GM06990 (cell line): Measurements from ENCODE around the gene SPATA46.

ENCODE experiments used
- DNase-seq: peaks from one replicate; pipeline ENCODE4 v3.0.0-alpha.2; 2011; ENCODE audit not compliant: insufficient read length; ENCODE audit errors: extremely low read depth
- H3K27me3 ChIP-seq: replicated peaks from 2 replicates; pipeline ENCODE4 v1.6.0; 2011; ENCODE audit warnings: low read length; ENCODE audit not compliant: control insufficient read depth, insufficient read depth
- H3K36me3 ChIP-seq: 2 replicates; pipeline ENCODE4 v1.5.1; 2011; ENCODE audit warnings: low read length; ENCODE audit not compliant: control insufficient read depth, insufficient read depth
- H3K4me3 ChIP-seq: replicated peaks from 2 replicates; pipeline ENCODE4 v1.5.1; 2011; ENCODE audit warnings: low read depth, mild to moderate bottlenecking, control low read depth, low read length
- TF ChIP-seq, protein P1 (sequence below): IDR thresholded peaks from 2 replicates; pipeline ENCODE4 v1.5.1; 2011; ENCODE audit warnings: low read length, control low read depth, mild to moderate bottlenecking, inconsistent platforms; ENCODE audit not compliant: insufficient read depth, poor library complexity, severe bottlenecking

Gene SPATA46

DNA sequence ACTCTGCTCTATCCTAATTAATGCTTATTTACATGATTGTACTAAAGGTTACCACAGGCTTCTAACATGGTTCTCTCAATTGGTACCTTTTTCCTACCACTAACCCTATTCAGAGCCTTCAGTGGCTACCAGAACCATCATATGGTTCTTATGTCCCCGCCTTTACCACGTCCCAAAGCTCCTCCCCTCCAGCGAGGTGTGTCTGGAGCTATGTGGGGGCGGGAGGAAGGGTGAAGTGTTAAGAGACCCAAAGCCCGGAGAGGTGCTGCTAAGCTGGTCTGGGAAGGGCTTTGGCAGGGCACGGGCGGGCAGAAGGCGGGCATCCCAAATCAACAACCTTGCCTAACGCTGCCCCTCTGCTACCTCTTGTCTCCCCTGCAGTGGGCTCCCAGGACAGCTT is 10.0 kb downstream of the SPATA46 start:
- Histone ChIP-seq H3K4me3 (no peak overlapping the region), H3K27me3 (no peaks in the 10 kb centered on the region; the same call in 1 of the 2 replicates), H3K36me3 (no peaks in the 10 kb centered on the region)
- no peak for DNase-seq
- TF ChIP-seq, protein P1, sequence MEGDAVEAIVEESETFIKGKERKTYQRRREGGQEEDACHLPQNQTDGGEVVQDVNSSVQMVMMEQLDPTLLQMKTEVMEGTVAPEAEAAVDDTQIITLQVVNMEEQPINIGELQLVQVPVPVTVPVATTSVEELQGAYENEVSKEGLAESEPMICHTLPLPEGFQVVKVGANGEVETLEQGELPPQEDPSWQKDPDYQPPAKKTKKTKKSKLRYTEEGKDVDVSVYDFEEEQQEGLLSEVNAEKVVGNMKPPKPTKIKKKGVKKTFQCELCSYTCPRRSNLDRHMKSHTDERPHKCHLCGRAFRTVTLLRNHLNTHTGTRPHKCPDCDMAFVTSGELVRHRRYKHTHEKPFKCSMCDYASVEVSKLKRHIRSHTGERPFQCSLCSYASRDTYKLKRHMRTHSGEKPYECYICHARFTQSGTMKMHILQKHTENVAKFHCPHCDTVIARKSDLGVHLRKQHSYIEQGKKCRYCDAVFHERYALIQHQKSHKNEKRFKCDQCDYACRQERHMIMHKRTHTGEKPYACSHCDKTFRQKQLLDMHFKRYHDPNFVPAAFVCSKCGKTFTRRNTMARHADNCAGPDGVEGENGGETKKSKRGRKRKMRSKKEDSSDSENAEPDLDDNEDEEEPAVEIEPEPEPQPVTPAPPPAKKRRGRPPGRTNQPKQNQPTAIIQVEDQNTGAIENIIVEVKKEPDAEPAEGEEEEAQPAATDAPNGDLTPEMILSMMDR: no peak

DNA sequence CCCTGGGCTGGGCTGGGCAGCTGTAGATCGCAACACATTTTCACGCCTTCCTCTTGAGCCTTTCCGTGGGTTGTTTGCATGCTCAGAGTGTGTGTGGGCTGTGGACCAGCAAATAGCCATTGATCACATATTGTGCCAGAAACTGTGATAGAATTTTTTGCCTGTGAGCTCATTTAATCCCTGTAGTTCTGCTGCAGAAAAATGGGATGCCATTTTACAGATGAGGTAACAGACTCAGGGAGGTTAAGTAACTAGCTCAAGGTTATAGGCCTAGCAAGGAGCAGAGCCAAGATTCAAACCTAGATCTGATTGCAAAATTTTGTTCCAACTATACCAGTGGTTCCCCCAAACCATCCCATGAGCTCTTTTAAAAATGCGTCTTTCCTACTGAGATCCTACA is 10.5 kb downstream of the SPATA46 start:
- no peaks in the 10 kb centered on the region; the same call in 1 of the 2 replicates for H3K27me3 ChIP-seq
- H3K4me3 ChIP-seq: no peak overlapping the region
- TF ChIP-seq, protein P1: no peak
- no peak for DNase-seq
- no peaks in the 10 kb centered on the region for H3K36me3 ChIP-seq

DNA sequence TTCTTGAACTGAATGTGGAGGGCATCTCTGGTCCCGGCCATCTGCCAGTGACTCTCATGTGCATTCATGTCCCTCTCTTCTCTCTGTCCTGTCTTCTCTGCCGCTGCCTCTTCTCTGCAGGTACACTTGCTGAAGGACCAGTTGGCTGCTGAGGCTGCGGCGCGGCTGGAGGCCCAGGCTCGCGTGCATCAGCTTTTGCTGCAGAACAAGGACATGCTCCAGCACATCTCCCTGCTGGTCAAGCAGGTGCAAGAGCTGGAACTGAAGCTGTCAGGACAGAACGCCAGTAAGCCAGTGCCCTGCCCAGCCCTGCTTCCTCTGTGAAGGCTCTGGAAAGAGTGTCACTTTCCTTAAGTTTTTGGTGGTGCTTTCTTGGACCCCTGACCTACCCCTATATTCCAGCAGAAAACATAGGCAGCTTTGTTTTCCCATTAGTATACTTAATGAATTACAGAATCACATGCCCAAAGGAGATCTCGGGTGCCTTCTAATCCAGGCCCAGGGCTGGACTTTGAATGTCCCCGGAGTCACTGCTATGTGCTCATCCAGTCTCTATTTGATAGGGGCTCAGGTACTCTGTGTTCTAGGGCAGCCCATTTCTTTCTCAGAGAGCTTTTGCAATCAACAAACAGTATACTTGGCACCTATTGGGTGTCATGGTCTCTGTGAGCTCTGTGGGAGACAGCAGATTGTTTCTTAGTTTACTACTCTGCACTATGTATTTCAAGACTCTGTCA is 11.2 kb downstream of the SPATA46 start:
- TF ChIP-seq, protein P1: no peak
- DNase-seq: no peak
- Histone ChIP-seq H3K4me3 (no peak overlapping the region), H3K27me3 (no peaks in the 10 kb centered on the region; the same call in 1 of the 2 replicates), H3K36me3 (no peaks in the 10 kb centered on the region)

DNA sequence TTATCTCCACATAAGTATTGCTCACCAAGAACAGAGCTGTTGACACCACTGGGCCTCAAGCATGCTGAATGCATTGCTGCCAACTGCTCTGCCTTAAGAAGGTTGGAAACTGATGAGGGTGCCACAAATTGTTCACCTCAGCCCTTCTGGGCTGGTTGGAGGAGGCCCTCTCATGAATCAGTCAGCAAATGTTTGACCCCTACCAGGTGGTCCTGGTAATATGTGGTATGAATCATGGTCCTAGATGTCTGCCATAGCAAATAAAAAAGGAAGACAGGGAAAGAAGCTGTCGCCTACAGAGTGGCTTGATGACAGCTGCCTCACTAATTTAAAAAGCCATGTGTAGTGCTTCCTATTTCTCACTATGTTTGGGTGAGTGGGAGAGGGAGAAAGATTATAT is 12.2 kb downstream of the SPATA46 start:
- Histone ChIP-seq H3K36me3 (no peaks in the 10 kb centered on the region), H3K27me3 (no peaks in the 10 kb centered on the region), H3K4me3 (no peak overlapping the region)
- TF ChIP-seq, protein P1: no peak
- no peak for DNase-seq

DNA sequence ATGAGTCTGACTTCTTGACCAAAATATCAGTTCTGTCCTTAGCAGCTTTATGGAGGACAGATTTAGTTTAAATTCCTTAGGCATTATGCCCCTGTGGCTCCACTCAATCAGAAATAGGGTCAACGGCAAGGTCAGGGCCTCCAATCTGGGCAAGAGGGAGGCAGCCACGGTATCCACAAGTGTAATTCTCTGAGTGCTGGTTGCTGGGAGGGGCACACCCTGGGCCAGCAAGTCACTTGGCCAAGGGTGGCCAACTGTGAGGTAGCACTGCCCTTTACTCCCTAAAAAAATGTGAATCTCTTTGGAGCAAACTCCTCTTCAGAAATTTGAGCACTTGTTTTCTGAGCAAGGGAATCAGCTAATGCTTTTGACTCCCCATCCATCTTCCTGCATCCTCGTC is 12.8 kb downstream of the SPATA46 start:
- Histone ChIP-seq H3K27me3 (no peaks in the 10 kb centered on the region), H3K4me3 (no peak overlapping the region), H3K36me3 (no peaks in the 10 kb centered on the region)
- TF ChIP-seq, protein P1: no peak
- no peak for DNase-seq

DNA sequence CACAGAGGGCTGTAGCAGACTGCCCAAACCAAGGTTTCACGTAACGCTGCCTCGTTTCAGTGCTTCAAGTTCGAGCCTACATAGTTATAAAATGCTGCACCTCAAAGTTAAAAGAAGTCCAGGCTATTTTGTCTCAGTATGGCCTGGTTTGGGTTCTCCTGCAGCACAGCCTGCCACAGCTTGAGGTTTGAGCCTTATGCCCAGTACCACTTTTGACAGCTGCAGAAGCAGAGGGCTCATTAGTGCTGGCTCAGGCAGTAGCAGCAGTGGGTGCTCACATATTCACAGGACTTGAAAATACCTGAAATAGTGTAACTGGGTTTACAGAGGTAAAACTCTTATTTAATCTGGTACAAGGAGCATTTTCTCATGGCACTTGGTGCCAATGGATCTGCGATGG is 15.3 kb downstream of the SPATA46 start:
- H3K36me3 ChIP-seq: no peaks in the 10 kb centered on the region
- H3K27me3 ChIP-seq: peaks cover 3% of the 10 kb centered on the region
- DNase-seq: no peak
- H3K4me3 ChIP-seq: no peak overlapping the region
- TF ChIP-seq, protein P1: no peak
